Endodermal cell (in vitro differentiated cells): Measurements from ENCODE around the gene CTBP1. TPM values are rescaled to one million over a fixed set of nuclear protein-coding genes. Genes with fewer than 3 reads are reported as not detected.

Experiments
- DNase-seq: peaks from one replicate; pipeline ENCODE4 v3.0.0-alpha.2; 2017
- H3K27ac ChIP-seq: 2 replicates; pipeline ENCODE4 v1.5.1; 2013; ENCODE audit warnings: mild to moderate bottlenecking, low read depth, low read length, moderate library complexity
- H3K27me3 ChIP-seq: 2 replicates; pipeline ENCODE4 v1.6.1; 2013; ENCODE audit warnings: mild to moderate bottlenecking, low read length, moderate library complexity; ENCODE audit not compliant: insufficient read depth, control insufficient read depth, poor library complexity, severe bottlenecking
- H3K36me3 ChIP-seq: 2 replicates; pipeline ENCODE4 v1.7.0; 2013; ENCODE audit warnings: mild to moderate bottlenecking, low read length, moderate library complexity; ENCODE audit not compliant: control insufficient read depth, insufficient read depth
- H3K4me1 ChIP-seq: one replicate; pipeline ENCODE4 v1.7.0; 2013; ENCODE audit warnings: low read length; ENCODE audit not compliant: control insufficient read depth, insufficient read depth
- H3K4me3 ChIP-seq: 2 replicates; pipeline ENCODE4 v1.5.1; 2013; ENCODE audit warnings: mild to moderate bottlenecking, low read length, moderate library complexity
- H3K9ac ChIP-seq: 2 replicates; pipeline ENCODE4 v1.6.1; 2013; ENCODE audit warnings: mild to moderate bottlenecking, low read length, moderate library complexity; ENCODE audit not compliant: poor library complexity, severe bottlenecking; ENCODE audit errors: extremely low read depth
- H3K9me3 ChIP-seq: 2 replicates; pipeline ENCODE4 v1.6.1; 2013; ENCODE audit warnings: mild to moderate bottlenecking, low read length, moderate library complexity; ENCODE audit not compliant: control insufficient read depth
- H3K27ac Mint-ChIP-seq: 2 replicates; pipeline ENCODE4 v1.8.0; 2020; ENCODE audit warnings: mixed read lengths
- H3K27me3 Mint-ChIP-seq: 2 replicates; pipeline ENCODE4 v1.8.0; 2021; ENCODE audit warnings: mild to moderate bottlenecking, mixed read lengths; ENCODE audit not compliant: insufficient read depth
- H3K36me3 Mint-ChIP-seq: 2 replicates; pipeline ENCODE4 v1.8.0; 2020; ENCODE audit warnings: low read depth, mixed read lengths
- H3K4me1 Mint-ChIP-seq: 2 replicates; pipeline ENCODE4 v1.8.0; 2020; ENCODE audit warnings: mixed read lengths
- H3K4me3 Mint-ChIP-seq: 2 replicates; pipeline ENCODE4 v1.8.0; 2020; ENCODE audit warnings: mild to moderate bottlenecking, moderate library complexity, mixed read lengths
- H3K9me3 Mint-ChIP-seq: 2 replicates; pipeline ENCODE4 v1.8.0; 2020; ENCODE audit warnings: mild to moderate bottlenecking, mixed read lengths
- CTCF ChIP-seq: fragments of 200-600 bp; sonication (generic); conservative IDR thresholded peaks from 2 replicates; pipeline ENCODE4 v1.5.0; 2021; ENCODE audit warnings: antibody characterized with exemption, mild to moderate bottlenecking
- WGBS, 2 experiments: methylation state at CpG; one replicate each; pipeline versions ENCODE4 v1.1.5 to v1.1.7; 2013; ENCODE audit warnings: missing lambda C conversion rate in 2 of 2, mixed read lengths in 1 of 2; ENCODE audit not compliant: insufficient coverage in 1 of 2, insufficient read length in 1 of 2; 5-methylcytosine and 5-hydroxymethylcytosine counted together
- total RNA-seq, 2 donors: library from RNA; stranded (reverse); fragmentation: NEBNext Ultra II Directional in 1 of 2; extraction: Animal tissue kit (Norgen Biotek cat#: 25700) in 1 of 2; gene quantifications; 2 replicates in 1 of 2; 3 replicates in 1 of 2; pipeline ENCODE4 v1.2.1, GENCODE V29; 2021

The CTBP1 gene
- total RNA-seq, 2 donors from 2014 or later, result 181 to 189 TPM

- 95 to 97% methylated on average over 15 to 34 of the region's 34 CpGs for WGBS, 2 experiments
- Histone ChIP-seq H3K36me3 (peaks cover 12% of the 10 kb centered on the region), H3K4me3 (no peak overlapping the region), H3K27me3 (no peaks in the 10 kb centered on the region), H3K9ac (no peak overlapping the region), H3K9me3 (no peaks in the 10 kb centered on the region), H3K27ac (no peak overlapping the region), H3K4me1 (no peaks in the 10 kb centered on the region)
- Mint-ChIP-seq H3K27me3 (no peaks in the 10 kb centered on the region), H3K27ac (no peak overlapping the region), H3K4me1 (no peaks in the 10 kb centered on the region), H3K4me3 (no peak overlapping the region), H3K9me3 (no peaks in the 10 kb centered on the region), H3K36me3 (peaks cover 13% of the 10 kb centered on the region)
- no peak for DNase-seq
- TF ChIP-seq CTCF, result no peak
Observed at GRCh38 chr4:1211891-1212545, 36.9 kb downstream of the CTBP1 start.

- Mint-ChIP-seq H3K4me3 (no peak overlapping the region), H3K9me3 (no peaks in the 10 kb centered on the region), H3K27ac (no peak overlapping the region), H3K27me3 (no peaks in the 10 kb centered on the region), H3K4me1 (no peaks in the 10 kb centered on the region), H3K36me3 (peaks cover 11% of the 10 kb centered on the region)
- no peak overlapping the region for H3K9ac ChIP-seq
- DNase-seq, result no peak
- no peak overlapping the region for H3K4me3 ChIP-seq
- no peaks in the 10 kb centered on the region for H3K27me3 ChIP-seq
- TF ChIP-seq CTCF, result no peak
- 96 to 97% methylated on average over 3 to 13 of the region's 13 CpGs for WGBS, 2 experiments
- H3K9me3 ChIP-seq, result no peaks in the 10 kb centered on the region
- H3K27ac ChIP-seq, result peak overlapping the region; percentile 18
- H3K4me1 ChIP-seq, result no peaks in the 10 kb centered on the region
- peaks cover 9% of the 10 kb centered on the region for H3K36me3 ChIP-seq
Observed at GRCh38 chr4:1211371-1211770, 37.6 kb downstream of the CTBP1 start.

GRCh38 chr4:1210971-1211370 lies 38.0 kb downstream of the CTBP1 start:
- Histone ChIP-seq H3K9me3 (no peaks in the 10 kb centered on the region), H3K36me3 (peaks cover 5% of the 10 kb centered on the region), H3K27me3 (no peaks in the 10 kb centered on the region), H3K27ac (peak overlapping the region; percentile 89), H3K9ac (no peak overlapping the region), H3K4me3 (no peak overlapping the region), H3K4me1 (no peaks in the 10 kb centered on the region)
- Mint-ChIP-seq H3K4me1 (no peaks in the 10 kb centered on the region), H3K9me3 (no peaks in the 10 kb centered on the region), H3K27me3 (no peaks in the 10 kb centered on the region), H3K4me3 (no peak overlapping the region), H3K27ac (no peak overlapping the region), H3K36me3 (peaks cover 11% of the 10 kb centered on the region)
- no peak for TF ChIP-seq CTCF
- WGBS, 2 experiments, result 90 to 100% methylated on average over 4 to 10 of the region's 10 CpGs
- no peak for DNase-seq
